Measurements from ENCODE around the gene RAD51C. TPM values are rescaled to one million over a fixed set of nuclear protein-coding genes. Genes with fewer than 3 reads are reported as not detected.

RAD51C gene
- total and polyA plus RNA-seq, 10 of the 15 experiments (the other 5 are each of a cell fraction or from before 2014, with no cell fraction given) = 59.6 to 267 (median 106) TPM

DNA sequence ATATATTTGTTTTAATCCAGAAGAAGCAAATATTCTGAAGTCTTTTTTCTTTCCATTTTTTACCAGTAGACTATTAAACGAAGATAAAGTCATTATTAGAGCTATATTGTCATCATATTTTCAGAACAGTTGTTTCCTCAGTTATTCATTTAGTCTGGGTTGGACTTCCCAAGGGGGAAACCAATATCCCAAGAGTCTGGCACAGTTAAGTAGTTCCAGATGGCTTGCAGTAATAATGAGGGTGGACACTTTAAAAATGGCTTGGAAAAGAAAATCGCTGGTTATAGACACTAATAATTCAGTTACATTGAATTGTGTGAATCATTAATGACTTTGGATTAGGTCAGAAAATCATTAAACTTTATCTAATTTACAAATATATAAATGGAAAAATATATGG is 67.1 kb downstream of the RAD51C start:
- no peak overlapping the region for H2AFZ ChIP-seq (ENCODE audit: control insufficient read depth, low read depth, low read length)
- H3K27ac ChIP-seq (ENCODE audit: control insufficient read depth, insufficient read depth) = no peak overlapping the region
- in situ Hi-C loops (cut with MboI) (no loop called here), intact Hi-C loops (cut with micrococcal nuclease; ENCODE audit: unreplicated experiment) (no loop called here)
- TF ChIP-seq STAT1 (conservative IDR thresholded peaks at IDR 0.05) (no peak), ATF7 (IDR thresholded peaks at IDR 0.05; ENCODE audit: low read depth) (no peak), YBX1 (IDR thresholded peaks at IDR 0.05) (no peak), EP300 (IDR thresholded peaks at IDR 0.05; ENCODE audit: borderline replicate concordance in 1 of 2, control insufficient read depth in 1 of 2, low read depth in 2 of 2, low read length in 2 of 2) (no peak), MTA2 (IDR thresholded peaks at IDR 0.05; ENCODE audit: low read depth) (no peak), MEF2B (IDR thresholded peaks at IDR 0.05; ENCODE audit: partially characterized antibody, poor library complexity, severe bottlenecking) (no peak), BCL11A (IDR thresholded peaks at IDR 0.05; ENCODE audit: low read depth, low read length) (no peak), JUND (IDR thresholded peaks at IDR 0.05; ENCODE audit: low read depth, low read length) (no peak), SREBF2 (IDR thresholded peaks at IDR 0.05; ENCODE audit: low read length) (no peak), SMAD1 (IDR thresholded peaks at IDR 0.05; ENCODE audit: low read depth, partially characterized antibody) (no peak), HDGF (IDR thresholded peaks at IDR 0.05) (no peak), CEBPB (IDR thresholded peaks at IDR 0.05; ENCODE audit: borderline replicate concordance in 1 of 2, low read depth in 2 of 2, low read length in 2 of 2) (no peak), NRF1 (conservative IDR thresholded peaks at IDR 0.05; ENCODE audit: low read depth, low read length) (no peak), NFYA (IDR thresholded peaks at IDR 0.05; ENCODE audit: borderline replicate concordance, low read depth, low read length) (no peak)
- TF ChIP-seq, protein P1, sequence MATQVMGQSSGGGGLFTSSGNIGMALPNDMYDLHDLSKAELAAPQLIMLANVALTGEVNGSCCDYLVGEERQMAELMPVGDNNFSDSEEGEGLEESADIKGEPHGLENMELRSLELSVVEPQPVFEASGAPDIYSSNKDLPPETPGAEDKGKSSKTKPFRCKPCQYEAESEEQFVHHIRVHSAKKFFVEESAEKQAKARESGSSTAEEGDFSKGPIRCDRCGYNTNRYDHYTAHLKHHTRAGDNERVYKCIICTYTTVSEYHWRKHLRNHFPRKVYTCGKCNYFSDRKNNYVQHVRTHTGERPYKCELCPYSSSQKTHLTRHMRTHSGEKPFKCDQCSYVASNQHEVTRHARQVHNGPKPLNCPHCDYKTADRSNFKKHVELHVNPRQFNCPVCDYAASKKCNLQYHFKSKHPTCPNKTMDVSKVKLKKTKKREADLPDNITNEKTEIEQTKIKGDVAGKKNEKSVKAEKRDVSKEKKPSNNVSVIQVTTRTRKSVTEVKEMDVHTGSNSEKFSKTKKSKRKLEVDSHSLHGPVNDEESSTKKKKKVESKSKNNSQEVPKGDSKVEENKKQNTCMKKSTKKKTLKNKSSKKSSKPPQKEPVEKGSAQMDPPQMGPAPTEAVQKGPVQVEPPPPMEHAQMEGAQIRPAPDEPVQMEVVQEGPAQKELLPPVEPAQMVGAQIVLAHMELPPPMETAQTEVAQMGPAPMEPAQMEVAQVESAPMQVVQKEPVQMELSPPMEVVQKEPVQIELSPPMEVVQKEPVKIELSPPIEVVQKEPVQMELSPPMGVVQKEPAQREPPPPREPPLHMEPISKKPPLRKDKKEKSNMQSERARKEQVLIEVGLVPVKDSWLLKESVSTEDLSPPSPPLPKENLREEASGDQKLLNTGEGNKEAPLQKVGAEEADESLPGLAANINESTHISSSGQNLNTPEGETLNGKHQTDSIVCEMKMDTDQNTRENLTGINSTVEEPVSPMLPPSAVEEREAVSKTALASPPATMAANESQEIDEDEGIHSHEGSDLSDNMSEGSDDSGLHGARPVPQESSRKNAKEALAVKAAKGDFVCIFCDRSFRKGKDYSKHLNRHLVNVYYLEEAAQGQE (IDR thresholded peaks at IDR 0.05; ENCODE audit: low read depth, low read length) = no peak
- TF ChIP-seq, protein P2, sequence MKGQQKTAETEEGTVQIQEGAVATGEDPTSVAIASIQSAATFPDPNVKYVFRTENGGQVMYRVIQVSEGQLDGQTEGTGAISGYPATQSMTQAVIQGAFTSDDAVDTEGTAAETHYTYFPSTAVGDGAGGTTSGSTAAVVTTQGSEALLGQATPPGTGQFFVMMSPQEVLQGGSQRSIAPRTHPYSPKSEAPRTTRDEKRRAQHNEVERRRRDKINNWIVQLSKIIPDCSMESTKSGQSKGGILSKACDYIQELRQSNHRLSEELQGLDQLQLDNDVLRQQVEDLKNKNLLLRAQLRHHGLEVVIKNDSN (IDR thresholded peaks at IDR 0.05; ENCODE audit: borderline replicate concordance, extremely low read length, insufficient read depth, low read depth, low read length) = no peak
- CTCF ChIA-PET = interaction anchor here (0.8 kb wide), 1 partner anchor 11 kb away, joined by 3 read pairs; no protein-coding TSS in a partner anchor
- FAIRE-seq (no peak), ATAC-seq (no peak), DNase-seq (ENCODE audit: low read depth, low spot score) (no peak)
- H3K4me1 ChIP-seq (ENCODE audit: control insufficient read depth, insufficient read depth, low read length) = no peaks in the 10 kb centered on the region; the same call in 1 of the 2 replicates
- no peak overlapping the region for H3K4me2 ChIP-seq (ENCODE audit: control insufficient read depth, insufficient read depth)
- no TSS peak for BruUV-seq (replicated peaks)
- no peaks in the 10 kb centered on the region for H3K79me2 ChIP-seq (ENCODE audit: control insufficient read depth, insufficient read depth, low read length)
- POLR2A ChIA-PET = interaction anchor here (0.7 kb wide), 1 partner anchor 11 kb away, joined by 3 read pairs; no protein-coding TSS in a partner anchor
- WGBS (ENCODE audit: insufficient coverage, insufficient replicate concordance, low lambda C conversion rate, missing lambda C conversion rate) = 49% methylated on average over 2 of the region's 2 CpGs
- no peak overlapping the region for H3K9ac ChIP-seq (ENCODE audit: control insufficient read depth, insufficient read depth, low read length)
- peaks cover 11 to 13% of the 10 kb centered on the region in 2 experiments for H3K27me3 ChIP-seq (replicated peaks in 1 of 2; ENCODE audit: control insufficient read depth in 2 of 2, insufficient read depth in 2 of 2, low read length in 1 of 2)
- no peaks in the 10 kb centered on the region for H4K20me1 ChIP-seq (ENCODE audit: control insufficient read depth, insufficient read depth)
- RAD21 ChIA-PET (ENCODE audit: unreplicated experiment) = no interaction called here
- SMC1A ChIA-PET (ENCODE audit: uncharacterized antibody, unreplicated experiment) = interaction anchor here (1.0 kb wide), 1 partner anchor 37 kb away, joined by 3 read pairs; no protein-coding TSS in a partner anchor
- no peaks in the 10 kb centered on the region for H3K36me3 ChIP-seq (ENCODE audit: control insufficient read depth in 2 of 2, insufficient read depth in 2 of 2, low read length in 1 of 2)
- no peak overlapping the region for H3K4me3 ChIP-seq
- H3K9me3 ChIP-seq (replicated peaks; ENCODE audit: control insufficient read depth, insufficient read depth, low read length) = no peaks in the 10 kb centered on the region

Data from GM12878 (cell line).